Ectodermal cell (in vitro differentiated cells): Measurements from ENCODE around the gene KCNK4. TPM values are rescaled to one million over a fixed set of nuclear protein-coding genes. Genes with fewer than 3 reads are reported as not detected.
"Not testable (repeated sequence)": the region's sequence is repeated elsewhere in the genome, so short reads cannot be mapped to it uniquely, and the experiment has no call there.

ENCODE experiments used
- H3K27ac ChIP-seq: 2 replicates; pipeline ENCODE4 v1.7.0; 2013; ENCODE audit warnings: mild to moderate bottlenecking, low read depth, low read length; ENCODE audit not compliant: insufficient read depth, poor library complexity, severe bottlenecking
- H3K27me3 ChIP-seq: 2 replicates; pipeline ENCODE4 v1.7.0; 2013; ENCODE audit warnings: mild to moderate bottlenecking, low read length; ENCODE audit not compliant: insufficient read depth, control insufficient read depth, poor library complexity, severe bottlenecking
- H3K36me3 ChIP-seq: one replicate; pipeline ENCODE4 v1.7.0; 2013; ENCODE audit warnings: low read length; ENCODE audit not compliant: control insufficient read depth, insufficient read depth
- H3K4me1 ChIP-seq: one replicate; pipeline ENCODE4 v1.7.0; 2013; ENCODE audit warnings: low read length; ENCODE audit not compliant: control insufficient read depth, insufficient read depth
- H3K4me3 ChIP-seq: 2 replicates; pipeline ENCODE4 v1.7.0; 2013; ENCODE audit warnings: low read depth, low read length, control low read depth; ENCODE audit not compliant: insufficient read depth
- H3K9me3 ChIP-seq: 2 replicates; pipeline ENCODE4 v1.7.0; 2013; ENCODE audit warnings: mild to moderate bottlenecking, low read length, moderate library complexity; ENCODE audit not compliant: control insufficient read depth
- WGBS, 2 experiments: methylation state at CpG; one replicate each; pipeline ENCODE4 v1.1.7; 2013; ENCODE audit warnings: missing lambda C conversion rate in 2 of 2; 5-methylcytosine and 5-hydroxymethylcytosine counted together
- polyA plus RNA-seq, 4 experiments: library from polyadenylated mRNA; stranded (reverse); fragments of 50-300 nt; gene quantifications; one replicate each; pipeline ENCODE4 v1.2.3, GENCODE V29; 2013

Gene KCNK4
- polyA plus RNA-seq (2013, experiment 1 of 4): not detected
- polyA plus RNA-seq (2013, experiment 2 of 4): 0.27 TPM
- polyA plus RNA-seq (2013, experiment 3 of 4): 0.21 TPM
- 0.57 TPM for polyA plus RNA-seq (2013, experiment 4 of 4)

- Histone ChIP-seq H3K27me3 (peaks cover 74% of the 10 kb centered on the region), H3K9me3 (no peaks in the 10 kb centered on the region), H3K4me3 (peak within 1 kb of the TSS; percentile 4), H3K36me3 (no peaks in the 10 kb centered on the region), H3K27ac (no peak within 1 kb of the TSS), H3K4me1 (peaks cover 13% of the 10 kb centered on the region)
- WGBS, 2 experiments: 3% methylated on average over 45 of the region's 45 CpGs
Observed at GRCh38 chr11:64291262-64291751, at the start of gene KCNK4. TSS of gene KCNK4 (plus strand) at chr11:64291302. CDS start at chr11:64293019, 1,717 bp downstream.

GRCh38 chr11:64241491-64242374 is 49.4 kb upstream of the KCNK4 start:
- 1% methylated on average over 63 of the region's 63 CpGs for WGBS, 2 experiments
- H3K36me3 ChIP-seq: peaks cover 5% of the 10 kb centered on the region
- peak overlapping the region; percentile 66 for H3K27ac ChIP-seq
- H3K4me3 ChIP-seq: peak overlapping the region; percentile 88
- H3K27me3 ChIP-seq: no peaks in the 10 kb centered on the region
- H3K9me3 ChIP-seq: no peaks in the 10 kb centered on the region
- peaks cover 22% of the 10 kb centered on the region for H3K4me1 ChIP-seq

- H3K27me3 ChIP-seq: peaks cover 7% of the 10 kb centered on the region
- H3K4me1 ChIP-seq: peaks cover 28% of the 10 kb centered on the region
- no peak overlapping the region for H3K4me3 ChIP-seq
- no peaks in the 10 kb centered on the region for H3K9me3 ChIP-seq
- H3K27ac ChIP-seq: no peak overlapping the region
- peaks cover 5% of the 10 kb centered on the region for H3K36me3 ChIP-seq
- WGBS, 2 experiments: 91 to 93% methylated on average over 8 of the region's 8 CpGs
Observed at GRCh38 chr11:64243236-64243854, 47.8 kb upstream of the KCNK4 start.

- 72 to 81% methylated on average over 5 of the region's 5 CpGs for WGBS, 2 experiments
Observed at GRCh38 chr11:64244107-64244506, 47.0 kb upstream of the KCNK4 start.

GRCh38 chr11:64244966-64245365 is 46.1 kb upstream of the KCNK4 start:
- Histone ChIP-seq H3K4me1 (peaks cover 28% of the 10 kb centered on the region), H3K9me3 (no peaks in the 10 kb centered on the region), H3K4me3 (peak overlapping the region; percentile 76), H3K27me3 (peaks cover 7% of the 10 kb centered on the region), H3K27ac (no peak overlapping the region), H3K36me3 (peaks cover 5% of the 10 kb centered on the region)
- whole genome bisulfite sequencing, 2 experiments: 80 to 85% methylated on average over 6 of the region's 6 CpGs

More at GRCh38 chr11:64244107-64244506, 47.0 kb upstream of the KCNK4 start:
- Histone ChIP-seq H3K36me3 (peaks cover 5% of the 10 kb centered on the region), H3K27ac (no peak overlapping the region), H3K4me1 (peaks cover 28% of the 10 kb centered on the region), H3K9me3 (no peaks in the 10 kb centered on the region), H3K4me3 (no peak overlapping the region), H3K27me3 (peaks cover 7% of the 10 kb centered on the region)

- Histone ChIP-seq H3K27me3 (peaks cover 7% of the 10 kb centered on the region), H3K36me3 (peaks cover 5% of the 10 kb centered on the region), H3K9me3 (no peaks in the 10 kb centered on the region), H3K4me3 (peak overlapping the region; percentile 76), H3K27ac (no peak overlapping the region), H3K4me1 (peaks cover 26% of the 10 kb centered on the region)
- WGBS, 2 experiments: 39 to 47% methylated on average over 4 to 6 of the region's 6 CpGs
Observed at GRCh38 chr11:64245401-64245796, 45.7 kb upstream of the KCNK4 start.

GRCh38 chr11:64245797-64246620 is 45.1 kb upstream of the KCNK4 start:
- Histone ChIP-seq H3K9me3 (no peaks in the 10 kb centered on the region), H3K27ac (no peak overlapping the region), H3K4me3 (peak overlapping the region; percentile 76), H3K27me3 (peaks cover 10% of the 10 kb centered on the region), H3K4me1 (peaks cover 32% of the 10 kb centered on the region), H3K36me3 (peaks cover 5% of the 10 kb centered on the region)
- 1% methylated on average over 46 of the region's 46 CpGs for WGBS, 2 experiments

- 0% methylated on average over 43 of the region's 43 CpGs for WGBS, 2 experiments
Observed at GRCh38 chr11:64246621-64246870, 44.6 kb upstream of the KCNK4 start.

GRCh38 chr11:64246871-64247728 is 44.0 kb upstream of the KCNK4 start, which contains the start of gene PPP1R14B:
TSS of gene PPP1R14B (minus strand) at chr11:64246943. CDS start at chr11:64246673, 270 bp downstream.
- peaks cover 31% of the 10 kb centered on the region for H3K4me1 ChIP-seq
- H3K27ac ChIP-seq: peak within 1 kb of the TSS; percentile 86
- H3K4me3 ChIP-seq: peak within 1 kb of the TSS; percentile 77
- peaks cover 5% of the 10 kb centered on the region for H3K36me3 ChIP-seq
- no peaks in the 10 kb centered on the region for H3K9me3 ChIP-seq
- WGBS, 2 experiments: 0% methylated on average over 69 to 74 of the region's 74 CpGs
- peaks cover 10% of the 10 kb centered on the region for H3K27me3 ChIP-seq

More at GRCh38 chr11:64246621-64246870, 44.6 kb upstream of the KCNK4 start:
- peaks cover 32% of the 10 kb centered on the region for H3K4me1 ChIP-seq
- H3K36me3 ChIP-seq, H3K27ac ChIP-seq, H3K9me3 ChIP-seq: not testable (repeated sequence)
- peak overlapping the region; percentile 77 for H3K4me3 ChIP-seq
- peaks cover 10% of the 10 kb centered on the region for H3K27me3 ChIP-seq
